Eye (tissue), 1 donor: ENCODE results near the gene CPEB2.

ENCODE experiments used
- DNase-seq: peaks from one replicate; pipeline ENCODE4 v3.0.0-alpha.2; 2015

The CPEB2 gene

DNA sequence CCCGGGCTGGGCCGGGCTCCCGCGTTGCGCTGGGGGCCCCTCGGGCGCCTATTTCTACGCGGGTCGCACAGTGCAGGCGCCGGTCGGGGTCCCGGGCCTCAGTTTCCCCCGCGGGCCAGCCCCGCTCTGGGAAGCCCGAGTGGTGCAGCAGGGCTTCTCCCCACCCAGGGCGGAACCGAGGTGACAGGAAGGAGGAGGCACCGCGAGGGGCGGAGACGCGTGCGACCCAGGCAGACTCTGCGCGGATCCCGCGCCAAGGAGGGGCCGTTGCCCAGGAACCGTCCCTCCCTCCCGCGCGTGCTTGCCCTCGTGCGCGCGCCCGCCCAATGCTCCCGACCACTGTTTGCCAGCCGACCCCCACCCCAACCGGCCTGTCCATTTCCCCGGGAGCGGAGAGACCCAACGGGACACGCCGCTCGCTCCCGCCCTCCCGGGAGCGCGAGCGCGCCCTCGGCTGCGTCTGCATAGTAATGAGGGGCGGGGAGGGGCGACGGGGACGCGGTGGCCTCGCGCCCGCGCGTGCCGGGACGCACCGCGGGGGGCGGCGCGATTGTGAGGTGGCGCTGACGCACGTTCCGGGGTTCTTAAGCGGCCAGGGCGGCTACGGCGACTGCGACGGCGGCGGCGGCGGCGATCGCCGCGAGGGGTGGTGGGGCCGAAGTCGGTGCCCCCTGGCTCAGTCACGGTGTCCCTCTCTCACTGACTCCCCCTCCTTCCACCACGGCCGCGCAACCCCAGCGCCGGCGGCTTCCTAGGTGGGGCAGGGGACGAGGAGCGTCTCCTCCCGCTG lies at the start of gene CPEB2:
TSS of gene CPEB2 (plus strand) at position 613 of the 790 bp plus-strand sequence. CDS start 193 bp downstream, outside the sequence.
- DNase-seq, result peak; percentile 97

DNA sequence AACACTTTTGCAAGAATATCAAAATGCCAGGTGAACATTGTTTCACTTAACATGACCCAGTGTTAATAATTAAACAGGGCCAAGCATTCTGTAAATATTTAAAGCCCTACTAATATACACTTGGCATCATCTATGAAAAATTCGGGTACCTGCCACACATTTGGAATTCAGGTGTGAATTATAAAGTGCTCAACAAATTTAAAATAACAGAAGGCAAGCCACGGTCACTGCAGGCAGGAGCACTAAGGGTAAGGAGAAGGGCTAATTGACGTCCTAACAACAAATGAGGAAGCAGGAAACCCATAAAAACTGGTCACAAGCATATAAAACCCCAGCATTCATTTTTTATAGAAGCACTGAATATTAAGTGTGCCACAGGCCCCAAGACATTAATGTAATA lies 43.8 kb upstream of the CPEB2 start:
- no peak for DNase-seq

DNA sequence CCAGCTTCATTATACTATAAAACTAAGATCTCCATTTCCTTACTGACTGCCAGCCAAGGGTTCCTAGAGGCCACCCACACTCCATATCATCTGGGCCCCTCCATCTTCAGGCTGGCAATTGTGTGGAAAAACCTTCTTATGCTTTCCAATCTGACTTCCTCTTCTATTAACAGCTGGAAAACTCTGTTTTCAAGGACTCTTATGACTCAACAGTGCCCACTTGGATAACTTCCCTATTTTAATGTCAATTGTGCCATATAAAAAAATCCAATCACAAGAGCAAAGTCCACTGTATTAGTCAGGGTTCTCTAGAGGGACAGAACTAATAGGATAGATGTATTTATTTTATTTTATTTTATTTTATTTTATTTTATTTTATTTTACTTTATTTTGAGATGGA lies 41.0 kb upstream of the CPEB2 start:
- no peak for DNase-seq

DNA sequence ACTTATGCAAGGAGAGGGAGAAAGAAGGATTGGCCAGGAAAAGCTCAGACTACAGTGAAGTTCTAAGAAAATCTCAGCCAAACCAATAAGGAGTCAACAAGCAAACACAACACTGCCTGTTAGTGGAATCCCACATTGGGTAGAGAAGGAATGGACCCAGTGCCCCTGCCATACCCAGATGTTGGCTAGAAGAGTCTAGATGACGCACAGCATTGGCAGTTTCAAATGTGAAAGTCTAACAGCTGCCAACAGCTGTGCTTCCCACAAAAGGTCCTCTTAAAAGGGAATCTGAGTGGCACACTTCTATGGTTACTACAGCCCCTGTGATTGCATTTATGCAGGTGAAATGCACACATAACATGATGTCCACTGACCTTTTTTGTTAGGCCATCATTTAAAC lies 37.2 kb upstream of the CPEB2 start:
- DNase-seq, result no peak

DNA sequence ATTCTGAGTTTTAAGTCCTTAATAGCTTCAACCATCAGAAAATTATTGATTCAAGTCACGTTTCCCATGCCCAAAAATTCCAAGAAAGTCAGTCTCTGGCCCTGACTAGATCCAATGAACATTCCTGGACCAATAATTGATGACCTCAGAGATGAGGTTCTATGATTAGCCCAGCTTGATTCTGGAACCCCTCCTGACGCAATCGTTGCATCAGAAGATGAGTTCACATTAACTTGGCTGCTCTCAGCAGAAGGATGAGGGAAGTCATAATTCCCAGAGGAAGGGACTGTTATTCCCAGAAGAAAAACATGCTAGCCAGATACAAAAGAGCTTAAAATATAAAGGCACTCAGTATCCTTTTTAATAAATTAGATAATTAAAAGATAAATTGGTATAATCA lies 34.3 kb upstream of the CPEB2 start:
- no peak for DNase-seq

DNA sequence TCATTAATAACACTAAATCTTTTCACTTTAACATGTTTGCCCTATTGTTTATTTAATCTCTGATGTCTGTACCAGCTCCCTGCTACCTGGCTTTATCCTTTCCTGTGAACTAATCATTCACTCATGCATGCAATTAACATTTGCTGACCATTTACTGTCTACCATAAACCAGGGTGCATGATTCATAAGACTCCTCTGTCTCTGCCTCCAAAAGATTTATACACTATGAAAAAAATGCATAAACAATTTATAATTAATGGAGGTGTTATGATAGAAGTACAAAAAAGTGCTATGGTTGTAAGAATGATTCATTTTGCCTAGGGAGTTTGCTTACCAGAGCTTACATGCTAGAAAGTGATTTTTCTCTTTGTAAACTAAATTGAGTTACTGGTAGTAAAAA lies 24.5 kb upstream of the CPEB2 start:
- no peak for DNase-seq

DNA sequence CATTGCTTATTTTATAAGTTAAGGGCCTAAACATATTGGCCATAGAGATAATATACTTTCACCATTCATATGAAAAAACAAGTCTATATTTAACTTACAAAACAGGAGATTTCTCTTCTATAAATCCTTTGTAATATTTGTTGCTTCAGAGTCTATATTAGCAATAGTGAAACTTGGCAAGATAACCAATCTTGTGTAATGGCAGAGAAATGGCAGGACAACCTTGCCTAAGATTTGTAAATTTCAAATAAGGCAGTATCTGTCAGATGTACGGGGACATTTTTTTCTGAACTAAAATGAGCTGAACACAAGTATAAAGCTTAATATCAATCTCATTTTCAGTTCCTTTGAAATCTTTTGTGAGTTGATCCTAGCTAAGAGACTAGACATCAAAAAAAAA lies 17.8 kb upstream of the CPEB2 start:
- no peak for DNase-seq

DNA sequence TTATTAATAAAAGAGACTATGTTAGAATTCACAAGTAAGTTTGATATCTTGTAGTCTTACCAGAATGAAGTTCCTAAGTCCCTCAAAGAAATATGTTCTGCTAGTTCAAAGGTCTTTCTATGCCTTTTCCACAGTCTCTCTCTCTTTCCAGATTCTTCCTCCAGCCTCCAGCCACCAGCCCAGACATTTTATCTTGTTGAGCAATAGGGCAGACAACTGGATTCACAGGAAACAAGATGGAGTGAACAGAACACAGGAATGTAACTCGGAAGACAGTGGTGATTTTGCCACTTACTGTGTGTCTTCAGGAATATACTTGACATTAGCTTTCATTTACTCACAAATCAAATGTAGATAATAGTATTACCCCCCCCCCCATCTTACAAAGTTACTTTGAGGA lies 17.1 kb upstream of the CPEB2 start:
- DNase-seq, result no peak

DNA sequence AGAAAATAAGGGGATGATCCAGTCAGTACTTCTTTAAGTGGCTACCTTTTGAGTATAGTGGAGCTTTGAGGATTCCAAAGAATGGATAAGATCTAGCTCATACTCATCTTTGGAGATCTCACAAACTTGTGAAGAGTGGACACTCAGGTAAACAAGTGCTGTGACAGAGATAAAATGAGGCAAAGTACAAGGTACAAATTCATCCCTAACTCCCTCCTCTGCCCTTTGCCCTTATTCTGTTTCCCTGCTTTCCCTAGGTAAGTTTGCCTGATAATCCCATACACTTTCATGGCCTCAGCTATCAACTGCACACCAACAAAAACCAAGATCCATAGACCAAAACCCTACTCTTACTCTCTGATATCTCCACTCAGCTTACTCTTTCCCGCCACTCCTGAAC lies 16.4 kb upstream of the CPEB2 start:
- no peak for DNase-seq

DNA sequence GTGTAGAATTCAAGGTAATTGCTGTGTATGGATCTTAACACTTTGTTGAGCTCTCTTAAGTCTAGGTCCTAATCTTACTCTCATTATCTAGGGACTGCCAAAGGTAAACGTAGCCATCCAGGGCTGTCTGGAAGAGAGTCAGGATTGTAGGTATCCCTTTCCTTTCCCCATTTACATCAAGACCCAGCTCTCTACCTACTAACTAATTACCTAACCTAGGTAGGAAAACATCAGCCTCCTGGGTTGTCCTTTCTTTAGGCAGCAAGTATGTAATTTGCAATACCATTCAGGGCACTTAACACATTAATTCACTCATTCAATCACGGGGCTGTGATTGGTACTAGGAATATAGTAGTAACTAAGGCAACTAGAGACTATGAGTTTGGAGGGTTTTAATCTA lies 15.2 kb upstream of the CPEB2 start:
- DNase-seq, result no peak

DNA sequence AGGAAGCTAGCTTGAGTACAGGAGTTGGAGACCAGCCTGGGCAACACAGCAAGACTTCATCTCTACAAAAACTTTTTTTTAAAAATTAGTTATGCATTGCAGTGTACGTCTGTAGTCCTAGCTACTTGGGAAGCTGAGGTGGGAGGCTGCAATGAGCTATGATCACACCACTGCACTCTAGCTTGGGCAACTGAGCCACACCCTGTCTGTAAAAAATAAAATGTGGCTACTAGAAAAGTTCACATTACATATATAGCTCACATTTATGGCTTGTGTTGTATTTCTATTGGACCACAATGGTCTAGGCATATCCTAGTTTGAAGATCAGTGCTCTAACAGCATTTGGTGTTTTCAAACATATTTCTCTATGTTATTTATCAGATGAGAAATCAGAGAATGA lies 11.8 kb upstream of the CPEB2 start:
- DNase-seq, result no peak

DNA sequence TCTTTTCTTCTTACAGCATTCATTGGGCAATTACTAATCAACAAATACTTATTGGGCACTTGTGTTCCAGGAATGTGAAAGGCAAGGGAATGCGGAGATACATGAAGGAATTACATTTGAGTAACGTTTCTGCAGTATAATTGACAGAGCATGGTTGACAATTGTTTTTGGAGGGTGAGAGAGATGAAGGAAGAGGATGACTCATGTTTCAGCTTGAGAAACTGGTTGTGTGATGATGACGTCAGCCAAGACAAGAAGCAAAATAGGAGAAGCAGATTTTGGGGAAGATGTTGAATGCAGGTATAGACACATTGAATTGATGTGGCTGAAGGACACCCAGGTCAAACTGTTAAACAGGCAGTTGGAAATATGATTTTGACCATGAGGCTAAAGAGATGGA lies 8.0 kb upstream of the CPEB2 start:
- no peak for DNase-seq

DNA sequence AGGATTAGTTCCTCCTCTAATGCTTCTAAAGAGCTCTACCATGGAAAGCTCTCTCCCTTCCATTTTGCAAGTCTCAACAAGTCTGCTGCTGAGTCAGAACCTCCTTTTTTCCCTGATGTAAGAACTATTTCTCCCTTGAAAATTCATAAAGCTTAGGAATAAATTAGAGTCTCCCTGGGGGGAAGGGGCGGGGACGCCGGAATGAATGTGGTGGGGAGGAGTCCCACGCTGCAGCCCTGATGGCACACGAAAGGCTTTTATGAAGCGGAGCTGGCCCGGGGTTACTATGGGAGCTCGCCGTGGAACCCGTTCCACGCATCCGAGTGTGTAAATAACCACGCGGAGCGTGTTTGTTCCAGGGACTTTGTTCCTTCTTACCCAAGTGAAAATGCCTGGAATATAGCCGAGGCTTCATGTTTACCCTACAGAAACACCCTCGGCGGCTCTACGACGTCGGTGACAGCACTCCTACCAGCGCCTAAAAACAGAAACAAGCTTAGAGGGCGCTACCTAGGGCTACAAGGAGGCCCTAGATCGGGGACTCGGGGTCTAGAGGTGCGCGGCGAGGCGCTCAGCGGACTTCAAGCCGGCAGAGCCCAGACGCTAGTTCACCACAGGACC lies 923 bp upstream of the CPEB2 start:
- peak; percentile 88 for DNase-seq

DNA sequence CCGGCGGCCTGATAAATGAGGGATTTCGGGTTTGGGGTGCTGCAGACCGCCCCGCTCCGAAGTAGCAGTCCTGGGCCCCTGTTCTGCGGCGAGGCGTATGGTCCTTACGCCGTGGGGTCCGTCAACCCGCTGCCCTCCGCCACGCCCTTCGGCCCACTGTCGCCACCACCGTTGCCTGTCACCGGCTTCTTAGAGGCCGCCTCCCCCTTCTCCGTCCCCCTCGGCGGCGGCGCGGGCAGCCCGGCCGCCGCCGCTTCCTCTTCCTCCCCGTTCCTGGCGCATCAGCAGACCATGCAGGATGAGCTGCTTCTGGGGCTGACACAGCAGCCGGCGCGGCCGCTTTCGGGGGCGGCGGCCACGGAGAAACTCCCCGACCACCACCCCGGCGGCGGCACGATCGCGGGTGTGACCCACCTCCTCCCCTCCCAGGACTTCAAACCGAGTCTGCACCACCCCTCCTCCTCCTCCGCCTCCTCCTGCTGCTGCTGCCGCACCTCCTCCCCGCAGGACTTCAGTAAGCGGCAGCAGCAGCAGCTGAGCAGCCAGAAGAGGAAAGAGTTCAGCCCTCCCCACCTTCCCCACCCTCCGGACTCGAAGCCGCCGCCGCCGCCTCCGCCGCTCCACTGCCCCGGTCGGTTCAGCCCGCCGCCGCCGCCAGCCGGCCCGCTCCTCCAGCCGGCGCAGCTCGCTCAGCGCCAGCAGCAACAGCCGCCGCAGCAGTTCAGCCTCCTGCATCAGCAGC lies 549 bp downstream of the CPEB2 start:
- DNase-seq, result peak; percentile 90

DNA sequence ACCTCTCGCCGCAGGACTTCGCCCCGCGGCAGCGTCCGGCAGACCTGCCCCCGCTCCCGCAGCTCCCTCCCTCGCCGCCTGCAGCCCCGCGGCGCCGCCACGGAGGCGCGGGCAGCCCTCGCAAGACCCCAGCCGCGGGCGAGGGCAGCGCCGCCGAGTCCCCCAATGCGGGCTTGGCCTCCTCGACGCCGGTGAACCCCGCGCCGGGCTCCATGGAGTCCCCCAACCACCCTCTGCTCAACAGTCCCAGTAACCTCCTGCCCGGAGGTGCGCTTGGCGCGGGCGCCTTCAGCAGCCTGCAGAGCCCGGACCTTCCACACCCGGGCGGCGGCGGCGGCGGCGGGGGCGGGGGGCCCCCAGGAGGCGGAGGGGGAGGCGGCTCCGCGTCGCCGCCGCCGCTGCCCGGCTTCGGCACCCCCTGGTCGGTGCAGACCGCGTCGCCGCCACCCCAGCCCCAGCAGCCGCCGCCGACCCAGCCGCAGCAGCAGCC lies 1.2 kb downstream of the CPEB2 start:
- no peak for DNase-seq

DNA sequence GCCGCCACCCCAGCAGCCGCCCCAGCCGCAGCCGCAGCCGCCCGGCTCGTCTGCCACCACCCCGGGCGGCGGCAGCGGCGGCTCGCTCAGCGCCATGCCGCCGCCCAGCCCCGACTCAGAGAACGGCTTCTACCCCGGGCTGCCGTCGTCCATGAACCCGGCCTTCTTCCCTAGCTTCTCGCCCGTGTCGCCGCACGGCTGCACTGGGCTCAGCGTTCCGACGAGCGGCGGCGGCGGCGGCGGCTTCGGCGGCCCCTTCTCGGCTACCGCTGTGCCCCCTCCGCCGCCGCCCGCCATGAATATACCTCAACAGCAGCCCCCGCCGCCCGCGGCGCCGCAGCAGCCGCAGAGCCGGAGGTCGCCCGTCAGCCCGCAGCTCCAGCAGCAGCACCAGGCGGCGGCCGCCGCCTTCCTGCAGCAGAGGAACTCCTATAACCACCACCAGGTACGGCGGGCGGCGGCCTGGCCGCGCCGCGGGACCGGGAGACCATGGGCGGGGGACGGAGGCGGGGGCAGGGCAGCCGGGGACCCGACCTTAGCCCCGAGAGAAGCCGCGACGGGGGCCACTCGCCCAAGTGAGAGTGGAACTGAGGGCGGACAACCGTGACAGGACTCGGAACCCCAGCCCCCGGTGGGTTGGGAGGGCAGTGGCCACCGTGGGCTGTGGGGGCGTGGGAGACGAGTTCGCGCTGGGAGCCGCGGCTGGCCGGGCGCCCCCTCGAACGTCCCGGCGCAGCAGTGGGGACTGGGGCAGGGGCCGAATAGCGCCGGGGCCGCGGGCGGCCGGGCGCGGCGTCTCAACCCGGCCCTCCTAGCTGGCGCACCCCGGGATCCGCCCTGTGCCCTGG lies 1.8 kb downstream of the CPEB2 start:
- peak; percentile 69 for DNase-seq

DNA sequence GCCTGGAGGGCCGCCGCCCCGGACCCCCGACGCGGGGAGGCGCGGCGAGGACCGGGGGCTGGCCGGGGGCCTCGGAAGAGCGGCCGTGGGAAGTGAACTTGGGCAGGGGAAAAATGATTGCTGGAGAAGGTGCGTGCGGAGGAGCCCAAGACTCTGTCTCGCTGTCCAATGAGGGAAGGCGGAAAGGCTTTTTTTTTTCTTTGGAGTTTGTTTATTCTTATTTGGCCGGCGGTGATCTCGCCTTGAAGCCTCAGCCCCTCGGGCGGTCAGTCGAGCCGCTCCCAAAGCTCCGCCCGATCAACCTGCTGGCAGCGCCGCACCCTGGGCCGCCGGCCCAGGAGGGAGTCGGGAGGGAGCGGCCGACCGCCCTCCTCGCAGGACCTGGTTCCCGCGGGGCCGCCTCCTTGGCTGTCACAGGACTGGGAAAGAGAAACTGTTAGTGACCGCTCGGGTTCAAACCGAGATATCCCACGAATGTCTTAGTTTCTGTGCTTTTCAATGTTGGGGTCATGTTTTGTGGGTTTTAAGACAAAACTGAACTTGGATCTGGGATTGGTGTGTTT lies 2.5 kb downstream of the CPEB2 start:
- DNase-seq, result peak; percentile 77

DNA sequence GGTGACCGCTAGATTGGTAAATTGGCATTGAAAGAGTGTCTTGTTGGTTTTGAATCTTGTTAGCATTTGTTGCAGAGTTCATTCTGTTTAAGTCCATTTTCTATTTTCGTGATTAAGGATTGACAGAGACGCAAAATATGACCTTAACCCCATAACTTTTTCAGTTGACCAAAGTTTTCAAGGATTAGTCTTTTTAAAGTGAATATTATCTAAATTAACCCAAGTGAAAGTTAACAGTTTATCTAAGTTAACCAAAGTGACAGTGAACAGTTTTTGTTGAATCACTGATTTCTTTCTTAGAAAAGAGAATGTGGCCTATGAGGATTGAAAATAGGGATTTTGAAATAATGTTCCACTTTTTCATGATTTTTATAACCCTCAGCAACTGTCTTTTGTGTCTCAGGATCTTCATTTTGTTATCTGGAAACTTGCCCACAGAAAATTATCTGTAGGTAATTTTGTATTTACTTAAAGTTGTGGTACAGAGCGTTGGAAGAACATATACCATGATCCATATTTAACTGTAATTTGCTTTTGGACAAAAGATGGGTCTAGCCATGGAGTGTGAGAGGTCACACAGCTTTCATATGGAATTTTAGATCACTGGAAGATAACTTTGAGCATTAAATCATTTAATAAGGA lies 3.3 kb downstream of the CPEB2 start:
- DNase-seq, result peak; percentile 8

DNA sequence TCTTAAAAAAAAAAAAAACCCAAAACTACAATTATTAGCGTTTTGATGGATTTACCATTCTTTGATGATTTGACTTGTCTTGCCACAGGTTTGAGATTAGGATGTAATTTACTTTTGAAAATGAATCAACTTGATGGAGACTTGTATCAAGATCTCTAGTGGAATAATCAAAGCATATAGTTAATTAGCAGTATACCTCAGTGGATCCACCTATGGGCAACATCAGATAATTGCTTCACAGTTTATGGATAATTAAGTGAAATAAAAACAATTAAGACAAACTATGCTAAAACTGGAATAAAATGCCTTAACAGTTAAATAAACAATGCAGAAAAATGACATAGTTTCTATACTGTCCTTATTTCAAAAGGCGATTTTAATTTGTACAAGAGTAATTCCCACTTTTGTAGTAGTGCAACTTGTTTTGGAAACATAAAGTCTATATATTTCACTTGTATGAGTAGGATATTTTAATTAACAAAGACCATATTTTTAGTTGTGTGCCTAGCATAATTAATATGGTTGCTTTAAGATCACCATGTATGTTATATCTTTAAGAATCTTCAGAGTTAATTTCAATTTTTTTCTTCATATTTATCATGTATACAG lies 4.2 kb downstream of the CPEB2 start:
- peak; percentile 27 for DNase-seq

DNA sequence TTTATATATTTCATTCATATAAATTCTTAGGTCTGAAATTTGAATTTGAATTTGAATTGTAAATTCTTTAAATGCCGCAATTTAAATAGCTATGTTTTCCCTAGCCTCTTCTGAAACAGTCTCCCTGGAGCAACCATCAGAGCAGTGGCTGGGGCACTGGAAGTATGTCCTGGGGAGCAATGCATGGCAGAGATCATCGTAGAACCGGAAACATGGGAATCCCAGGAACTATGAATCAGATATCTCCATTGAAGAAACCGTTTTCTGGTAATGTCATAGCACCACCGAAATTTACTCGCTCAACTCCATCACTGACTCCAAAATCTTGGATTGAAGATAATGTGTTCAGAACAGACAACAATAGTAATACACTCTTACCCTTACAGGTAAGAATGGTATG lies 4.9 kb downstream of the CPEB2 start:
- no peak for DNase-seq

DNA sequence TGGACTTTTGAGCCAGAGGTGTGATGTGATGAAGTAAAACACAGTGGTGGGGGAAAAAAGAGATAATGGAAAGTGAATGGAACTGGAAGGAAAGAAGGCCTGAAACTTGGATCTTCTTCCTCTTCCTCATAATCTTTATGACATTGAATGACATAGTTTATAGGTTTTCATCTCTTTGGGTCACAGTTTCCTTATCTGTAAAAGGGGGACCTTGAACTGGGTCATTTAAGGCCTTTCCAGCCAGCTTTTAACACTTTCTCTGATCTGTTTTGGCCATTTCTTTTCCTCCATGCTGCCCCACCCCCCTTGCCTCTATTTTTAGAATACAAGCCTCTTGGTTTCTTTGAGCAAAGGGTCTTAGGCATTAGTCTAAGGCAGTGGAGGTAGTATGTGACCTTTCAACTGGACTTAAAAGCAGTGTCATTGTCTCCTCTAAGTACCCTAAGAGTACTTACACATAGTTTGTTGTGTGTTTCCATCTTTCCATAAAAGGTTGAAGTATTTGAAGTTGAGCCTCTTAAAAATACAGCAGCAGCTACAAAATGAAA lies 7.8 kb downstream of the CPEB2 start:
- no peak for DNase-seq
